ENCODE results near the gene BCLAF3.

The BCLAF3 gene

GRCh38 chrX:19990556-19991349 is at the start of gene BCLAF3:
Gene BCLAF3, minus strand, starts transcription at chrX:19991061. Its CDS starts 20,797 bp downstream, at chrX:19970264.
- DNase-seq (ENCODE audit: low read depth in 2 of 2, low spot score in 1 of 2) = peak; percentile 66 to 78

DNA sequence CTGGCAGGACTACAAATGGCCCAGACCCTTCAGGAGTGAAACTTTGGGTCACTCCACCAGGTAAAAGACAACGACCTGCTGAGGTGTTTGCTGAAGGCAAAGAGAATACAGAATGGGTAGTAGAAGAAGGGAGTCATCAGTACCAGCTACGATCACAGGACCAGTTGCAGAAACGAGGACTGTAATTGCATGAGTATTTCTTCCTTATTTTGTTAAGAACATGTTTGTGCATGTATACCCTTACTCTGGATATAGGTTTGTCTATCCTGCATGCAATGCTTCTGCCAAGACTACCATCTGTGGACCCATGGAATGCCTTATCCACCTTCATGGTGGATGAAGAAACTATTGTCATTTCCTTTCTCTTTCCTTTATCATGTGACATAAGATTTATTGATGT is 48.1 kb upstream of the BCLAF3 start:
- DNase-seq (ENCODE audit: low read depth in 2 of 2, low spot score in 1 of 2) = no peak

GRCh38 chrX:20037186-20037585 is 46.3 kb upstream of the BCLAF3 start:
- no peak for DNase-seq (ENCODE audit: low read depth in 2 of 2, low spot score in 1 of 2)

- no peak for DNase-seq (ENCODE audit: low read depth in 2 of 2, low spot score in 1 of 2)
Measured at GRCh38 chrX:20032201-20032600, 41.3 kb upstream of the BCLAF3 start.

- DNase-seq (ENCODE audit: low read depth in 2 of 2, low spot score in 1 of 2) = no peak
Measured at GRCh38 chrX:20029728-20030127, 38.9 kb upstream of the BCLAF3 start.

GRCh38 chrX:20028588-20028987 is 37.7 kb upstream of the BCLAF3 start:
- DNase-seq (ENCODE audit: low read depth in 2 of 2, low spot score in 1 of 2) = no peak

DNA sequence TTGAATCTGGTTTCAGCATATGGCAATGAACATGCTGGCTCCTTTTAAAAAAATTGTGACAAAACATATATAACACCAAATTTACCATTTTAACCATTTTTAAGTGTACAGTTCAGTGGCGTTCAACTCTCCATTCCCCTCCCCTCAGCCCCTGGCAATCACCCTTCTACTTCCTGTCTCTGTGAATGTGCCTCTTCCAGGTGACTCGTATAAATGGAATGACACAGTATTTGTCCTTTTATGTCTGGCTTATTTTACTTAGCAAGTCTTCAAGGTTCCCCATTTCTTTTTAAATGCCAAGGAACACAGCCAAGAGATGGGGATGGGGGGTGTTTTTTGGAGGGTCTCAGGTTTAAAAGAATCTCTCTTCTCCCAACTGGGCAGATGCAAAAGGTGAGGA is 35.4 kb upstream of the BCLAF3 start:
- no peak for DNase-seq (ENCODE audit: low read depth in 2 of 2, low spot score in 1 of 2)

DNA sequence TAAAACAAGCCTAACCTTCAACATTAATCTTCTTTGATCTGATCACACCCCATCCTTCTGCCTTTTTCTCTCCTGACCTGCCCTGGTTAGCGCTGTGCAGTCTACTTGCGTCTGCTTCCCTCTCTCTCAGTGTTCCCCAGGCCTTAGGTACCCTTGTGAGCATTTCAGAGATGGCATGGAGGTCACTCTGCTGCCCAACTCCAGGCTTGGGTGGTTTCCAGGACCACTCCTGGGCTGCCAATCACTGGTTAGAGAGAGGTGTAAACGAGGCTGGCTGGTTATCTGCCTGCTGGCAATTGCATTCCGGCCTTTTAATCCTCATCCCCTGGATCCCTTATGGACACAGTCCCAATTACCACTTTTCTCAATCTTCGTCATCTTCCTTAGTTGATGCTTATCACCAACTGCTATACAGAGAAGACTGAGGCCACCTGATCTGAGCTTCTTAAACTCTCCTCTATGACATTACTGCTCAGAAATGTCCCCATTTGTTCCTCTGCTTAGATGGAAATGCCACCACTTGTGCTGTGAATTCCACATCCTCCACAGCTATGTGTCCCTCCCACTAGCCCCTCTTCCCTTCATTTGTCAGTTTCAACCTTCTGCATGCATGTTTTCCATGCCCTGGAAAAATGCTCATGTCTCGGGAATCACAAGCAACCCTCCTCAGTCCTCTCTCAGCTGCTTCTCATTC is 29.0 kb upstream of the BCLAF3 start:
- no peak for DNase-seq (ENCODE audit: low read depth in 2 of 2, low spot score in 1 of 2)

GRCh38 chrX:20016616-20016945 is 25.7 kb upstream of the BCLAF3 start:
- DNase-seq (ENCODE audit: low read depth in 2 of 2, low spot score in 1 of 2) = no peak

GRCh38 chrX:20015945-20016615 is 25.2 kb upstream of the BCLAF3 start:
- DNase-seq (ENCODE audit: low read depth in 2 of 2, low spot score in 1 of 2) = no peak

DNA sequence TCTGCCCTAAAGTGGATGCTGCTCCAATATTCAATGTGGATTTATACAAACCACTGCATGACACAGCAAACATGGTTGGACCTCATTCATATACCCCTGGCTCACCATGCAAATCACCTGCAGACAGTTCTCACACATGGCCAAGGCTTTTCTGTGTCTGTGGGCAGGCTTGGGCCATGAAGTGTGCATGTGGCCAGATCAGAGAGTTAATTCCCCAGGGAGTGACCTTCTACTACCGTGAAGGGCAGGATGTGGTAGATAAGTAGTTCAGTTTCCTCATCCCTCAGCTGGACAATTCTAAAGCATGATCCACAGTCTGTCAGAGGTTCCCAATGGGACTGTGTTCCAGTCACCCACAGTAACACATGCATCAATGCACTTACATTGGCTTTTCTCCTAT is 24.6 kb upstream of the BCLAF3 start:
- no peak for DNase-seq (ENCODE audit: low read depth in 2 of 2, low spot score in 1 of 2)

- no peak for DNase-seq (ENCODE audit: low read depth in 2 of 2, low spot score in 1 of 2)
Measured at GRCh38 chrX:20011608-20012007, 20.7 kb upstream of the BCLAF3 start.

- DNase-seq (ENCODE audit: low read depth in 2 of 2, low spot score in 1 of 2) = no peak
Measured at GRCh38 chrX:20007962-20008622, 17.2 kb upstream of the BCLAF3 start.

DNA sequence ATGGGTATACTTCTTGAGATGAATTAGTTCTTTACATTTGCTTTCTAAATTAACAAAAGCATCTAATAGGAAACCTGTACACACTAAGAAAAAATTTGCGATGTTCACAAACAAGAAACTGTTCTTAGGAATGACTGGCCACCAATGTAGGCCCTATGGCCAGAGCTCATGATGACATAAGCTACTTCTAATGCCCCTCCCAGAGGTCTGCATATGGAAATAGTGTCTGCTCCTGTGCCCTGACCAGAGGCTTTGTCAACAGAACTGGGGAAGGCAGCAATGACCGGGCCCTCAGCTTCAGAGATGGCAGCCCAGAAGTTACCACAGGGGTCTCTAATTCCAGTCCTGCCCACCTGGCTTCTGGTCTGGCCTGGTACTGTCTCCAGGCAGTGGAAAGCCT is 15.0 kb upstream of the BCLAF3 start:
- no peak for DNase-seq (ENCODE audit: low read depth in 2 of 2, low spot score in 1 of 2)

DNA sequence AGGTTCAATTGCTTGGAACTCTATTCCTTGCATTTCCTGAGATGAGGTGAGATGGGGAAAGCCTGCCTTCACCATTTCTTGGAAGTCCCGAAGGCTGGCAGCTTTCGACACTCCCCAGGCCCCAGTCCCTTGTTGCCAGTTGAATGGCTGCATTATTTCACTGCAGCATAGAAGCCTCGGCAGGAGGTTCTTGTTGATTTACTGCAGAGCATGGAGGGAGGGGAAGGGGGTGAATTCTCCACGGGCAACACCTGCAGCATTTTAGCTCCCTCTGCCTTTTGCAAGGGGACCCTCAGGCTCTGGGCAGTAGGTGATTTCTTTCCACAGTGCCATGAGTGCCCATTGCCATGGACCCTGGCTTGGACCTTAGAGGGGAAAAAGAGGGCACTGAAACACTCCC is 10.7 kb upstream of the BCLAF3 start:
- no peak for DNase-seq (ENCODE audit: low read depth in 2 of 2, low spot score in 1 of 2)

DNA sequence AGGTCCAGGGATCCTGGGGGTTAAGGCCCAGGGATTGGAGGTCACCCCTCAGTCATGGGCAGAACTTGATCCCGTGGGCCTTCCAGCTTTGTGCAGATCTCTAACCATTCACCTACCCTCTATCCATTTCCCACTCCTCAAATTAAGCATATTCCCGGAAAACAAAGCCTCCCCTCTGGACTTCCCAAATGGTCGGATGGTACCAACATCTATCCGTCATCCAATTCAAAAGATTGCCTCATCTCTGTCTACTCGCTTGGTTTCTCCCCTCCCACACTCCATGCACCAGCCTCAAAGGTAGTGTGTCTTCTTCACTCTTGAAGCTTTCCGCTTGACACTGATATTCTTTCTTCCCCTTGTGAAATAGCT is 473 bp upstream of the BCLAF3 start:
- no peak for DNase-seq (ENCODE audit: low read depth in 2 of 2, low spot score in 1 of 2)

GRCh38 chrX:19990151-19990555 is 708 bp downstream of the BCLAF3 start:
- DNase-seq (ENCODE audit: low read depth in 2 of 2, low spot score in 1 of 2) = no peak

- DNase-seq (ENCODE audit: low read depth in 2 of 2, low spot score in 1 of 2) = no peak
Measured at GRCh38 chrX:19987856-19988255, 3.0 kb downstream of the BCLAF3 start.

DNA sequence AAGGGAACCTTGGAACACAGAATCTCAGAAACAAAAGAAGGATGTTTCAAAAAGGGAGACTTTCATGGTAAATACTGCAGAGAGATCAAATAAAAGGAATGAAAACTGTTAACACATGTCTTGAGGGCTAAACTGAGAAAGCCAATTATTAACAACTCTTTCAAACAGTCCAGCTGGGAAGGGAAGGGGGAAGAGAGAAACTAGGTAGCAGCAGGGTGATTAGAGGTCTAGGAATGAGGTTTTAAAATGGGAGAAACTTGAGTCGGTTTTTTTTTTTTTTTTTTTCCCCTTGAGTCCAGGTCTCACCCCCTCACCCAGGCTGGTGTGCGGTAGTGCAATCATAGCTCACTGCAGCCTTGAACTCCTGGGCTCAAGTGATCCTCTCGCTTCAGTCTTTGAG is 4.3 kb downstream of the BCLAF3 start:
- no peak for DNase-seq (ENCODE audit: low read depth in 2 of 2, low spot score in 1 of 2)

DNA sequence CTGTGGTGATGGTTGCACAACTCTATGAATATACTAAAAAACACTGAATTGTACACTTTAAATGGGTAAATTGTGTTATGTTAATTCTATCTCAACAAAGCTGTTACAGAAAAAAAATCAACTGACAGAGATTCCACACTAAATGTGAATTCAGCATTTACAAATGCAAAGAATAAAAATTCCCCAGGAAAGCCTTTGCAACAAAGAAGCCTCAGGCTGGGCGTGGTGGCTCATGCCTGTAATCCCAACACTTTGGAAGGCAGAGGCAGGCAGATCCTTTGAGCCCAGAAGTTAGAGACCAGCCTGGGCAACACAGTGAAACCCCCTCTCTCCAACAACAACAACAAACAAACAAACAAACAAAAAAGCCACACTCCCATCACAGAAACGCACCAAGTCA is 8.9 kb downstream of the BCLAF3 start:
- no peak for DNase-seq (ENCODE audit: low read depth in 2 of 2, low spot score in 1 of 2)

DNA sequence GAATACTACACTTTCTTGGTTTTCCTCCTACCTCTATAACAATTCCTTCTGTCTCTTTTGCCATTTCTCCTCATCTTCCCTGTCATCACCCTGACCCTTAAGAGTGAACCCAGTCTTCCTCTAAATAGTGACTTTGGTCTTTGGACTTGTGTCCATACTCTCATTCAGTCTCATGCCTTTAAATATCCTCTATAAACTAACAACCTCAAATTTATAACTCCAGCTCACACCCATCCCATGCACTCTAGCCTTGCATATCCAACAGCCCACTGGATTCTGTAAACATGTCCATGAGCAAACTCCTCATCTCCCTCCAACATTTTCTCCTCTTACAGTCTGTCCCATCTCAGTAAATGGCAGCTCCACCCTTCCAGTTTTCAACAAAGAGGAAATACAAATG is 15.0 kb downstream of the BCLAF3 start:
- no peak for DNase-seq (ENCODE audit: low read depth in 2 of 2, low spot score in 1 of 2)

- no peak for DNase-seq (ENCODE audit: low read depth in 2 of 2, low spot score in 1 of 2)
Measured at GRCh38 chrX:19972984-19973383, 17.9 kb downstream of the BCLAF3 start.
